Spleen (tissue), 11 donors: ENCODE results near the gene UCN3. TPM values are rescaled to one million over a fixed set of nuclear protein-coding genes. Genes with fewer than 3 reads are reported as not detected.

ENCODE experiments used
- DNase-seq: peaks from one replicate; pipeline ENCODE4 v3.0.0-alpha.2; 2020
- H3K27ac ChIP-seq, 8 donors: fragments of 200-600 bp; sonication (generic) in 7 of 8; 1 replicate in 4 of 8; 2 replicates in 4 of 8; pipeline versions ENCODE4 v1.5.0 to v1.8.0; 2016 to 2021; ENCODE audit warnings: inconsistent platforms in 4 of 8, mild to moderate bottlenecking in 4 of 8, moderate library complexity in 1 of 8
- H3K27me3 ChIP-seq, 7 donors: fragments of 200-600 bp; sonication (generic) in 6 of 7; replicated peaks in 1 of 7; 1 replicate in 4 of 7; 2 replicates in 3 of 7; pipeline versions ENCODE4 v1.5.0 to v1.8.0; 2016 to 2021; ENCODE audit warnings: inconsistent platforms in 3 of 7, mild to moderate bottlenecking in 1 of 7
- H3K36me3 ChIP-seq, 6 donors: fragments of 200-600 bp; sonication (generic) in 5 of 6; 1 replicate in 4 of 6; 2 replicates in 2 of 6; pipeline versions ENCODE4 v1.5.0 to v1.8.0; 2016 to 2021; ENCODE audit warnings: inconsistent platforms in 2 of 6
- H3K4me1 ChIP-seq, 6 donors: fragments of 200-600 bp; sonication (generic) in 5 of 6; 1 replicate in 3 of 6; 2 replicates in 3 of 6; pipeline versions ENCODE4 v1.5.0 to v1.8.0; 2016 to 2021; ENCODE audit warnings: inconsistent platforms in 3 of 6
- H3K4me3 ChIP-seq, 8 donors: fragments of 200-600 bp; sonication (generic) in 7 of 8; 1 replicate in 4 of 8; 2 replicates in 4 of 8; pipeline versions ENCODE4 v1.5.0 to v1.8.0; 2016 to 2021; ENCODE audit warnings: inconsistent platforms in 4 of 8, mild to moderate bottlenecking in 4 of 8, moderate library complexity in 2 of 8
- H3K9me3 ChIP-seq, 8 donors: fragments of 200-600 bp; sonication (generic) in 7 of 8; 1 replicate in 4 of 8; 2 replicates in 4 of 8; pipeline versions ENCODE4 v1.5.0 to v1.8.0; 2016 to 2021; ENCODE audit warnings: inconsistent platforms in 4 of 8
- POLR2A ChIP-seq, 3 donors: fragments of 450-650 bp; IDR thresholded peaks; one replicate each; pipeline ENCODE4 v1.5.1; 2017; ENCODE audit warnings: antibody characterized with exemption in 3 of 3, mild to moderate bottlenecking in 1 of 3
- POLR2AphosphoS5 ChIP-seq, 3 donors: sonication (generic); formaldehyde crosslinking; IDR thresholded peaks; one replicate each; pipeline ENCODE4 v1.5.1; 2017; ENCODE audit warnings: antibody characterized with exemption in 3 of 3
- WGBS, 5 donors: extraction: QIAGEN DNeasy Blood & Tissue Kit in 3 of 5; methylation state at CpG; one replicate each; pipeline versions ENCODE4 v1.1.5 to v1.1.7; 2013 to 2018; 5-methylcytosine and 5-hydroxymethylcytosine counted together
- intact Hi-C: fragments of 100-400 bp; cut with DNase I; formaldehyde crosslinking; loops from one replicate; pipeline ENCODE4 v1.15.0; 2023; ENCODE audit warnings: low total_unique reads
- polyA plus RNA-seq, 3 donors: library from polyadenylated mRNA; stranded (reverse); fragments of 200-250 nt; gene quantifications; one replicate each; pipeline ENCODE4 v1.2.1, GENCODE V29; 2013
- total RNA-seq, 7 donors: library from RNA; depleted of rRNA in 3 of 7; stranded (reverse); fragments of >200 nt in 3 of 7; fragmentation: NEBNext Ultra II Directional in 4 of 7; extraction: Animal tissue kit (Norgen Biotek cat#: 25700) in 4 of 7; gene quantifications; one replicate each; pipeline versions ENCODE4 v1.1.0 to v1.2.1, GENCODE V29; 2016 to 2021
- TF ChIP-seq, protein P1 (sequence below), 11 experiments: fragments of 200-600 bp in 7 of 11; fragments of 450-650 bp in 4 of 11; sonication (generic) in 4 of 11; IDR thresholded peaks in 8 of 11; conservative IDR thresholded peaks in 3 of 11; 1 replicate in 7 of 11; 2 replicates in 4 of 11; pipeline versions ENCODE4 v1.4.0 to v1.8.0; 2016 to 2021; ENCODE audit warnings: antibody characterized with exemption in 11 of 11, inconsistent platforms in 4 of 11, mild to moderate bottlenecking in 1 of 11
- donor health status: healthy with polysubstance abuse.
- donor health status: DM: no; HTN: no; CAD: no; lungs with moderate emphysema.
- donor health status: DM: no; HTN: no; CAD: no.
- donor health status: Bipolar disorder and iron deficiency.
- donor health status: healthy.
- donor health status: DM: no; HTN: no; CAD: no.
- donor health status: DM: yes; HTN: yes; CAD: no.

UCN3 gene
- total and polyA plus RNA-seq, 10 donors: not detected

DNA sequence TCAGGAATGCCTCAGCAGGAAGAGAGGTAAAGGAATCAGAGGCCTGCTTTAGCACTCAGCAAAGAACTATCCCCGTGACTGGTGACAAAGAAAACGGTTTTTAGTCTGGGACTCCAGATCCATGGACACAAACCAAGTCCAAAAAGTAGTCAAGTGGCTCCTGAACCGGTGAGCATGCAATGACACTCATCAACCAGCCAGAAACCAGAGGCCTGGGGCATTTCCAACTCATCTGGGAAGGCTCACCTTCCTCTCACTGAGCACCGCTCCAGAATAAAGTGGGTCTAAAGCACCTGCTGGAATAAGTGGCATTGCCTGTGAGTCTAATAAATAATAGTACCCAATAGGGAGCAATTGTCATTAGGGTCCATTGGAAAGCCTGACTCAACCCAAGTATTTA lies 17.9 kb upstream of the UCN3 start:
- TF ChIP-seq POLR2AphosphoS5 (IDR thresholded peaks at IDR 0.05) (no peak), POLR2A (IDR thresholded peaks at IDR 0.05) (no peak)
- TF ChIP-seq, protein P1, sequence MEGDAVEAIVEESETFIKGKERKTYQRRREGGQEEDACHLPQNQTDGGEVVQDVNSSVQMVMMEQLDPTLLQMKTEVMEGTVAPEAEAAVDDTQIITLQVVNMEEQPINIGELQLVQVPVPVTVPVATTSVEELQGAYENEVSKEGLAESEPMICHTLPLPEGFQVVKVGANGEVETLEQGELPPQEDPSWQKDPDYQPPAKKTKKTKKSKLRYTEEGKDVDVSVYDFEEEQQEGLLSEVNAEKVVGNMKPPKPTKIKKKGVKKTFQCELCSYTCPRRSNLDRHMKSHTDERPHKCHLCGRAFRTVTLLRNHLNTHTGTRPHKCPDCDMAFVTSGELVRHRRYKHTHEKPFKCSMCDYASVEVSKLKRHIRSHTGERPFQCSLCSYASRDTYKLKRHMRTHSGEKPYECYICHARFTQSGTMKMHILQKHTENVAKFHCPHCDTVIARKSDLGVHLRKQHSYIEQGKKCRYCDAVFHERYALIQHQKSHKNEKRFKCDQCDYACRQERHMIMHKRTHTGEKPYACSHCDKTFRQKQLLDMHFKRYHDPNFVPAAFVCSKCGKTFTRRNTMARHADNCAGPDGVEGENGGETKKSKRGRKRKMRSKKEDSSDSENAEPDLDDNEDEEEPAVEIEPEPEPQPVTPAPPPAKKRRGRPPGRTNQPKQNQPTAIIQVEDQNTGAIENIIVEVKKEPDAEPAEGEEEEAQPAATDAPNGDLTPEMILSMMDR (IDR thresholded peaks at IDR 0.05 in 8 of 11, conservative IDR thresholded peaks at IDR 0.05 in 3 of 11): no peak
- no peak for DNase-seq
- WGBS, 5 donors: 66 to 79% (median 74%) methylated on average over 4 of the region's 4 CpGs
- no peak overlapping the region for H3K27ac ChIP-seq
- intact Hi-C loops: no loop called here
- H3K4me3 ChIP-seq: no peak overlapping the region
- H3K36me3 ChIP-seq: no peaks in the 10 kb centered on the region
- H3K4me1 ChIP-seq: no peaks in the 10 kb centered on the region
- no peaks in the 10 kb centered on the region for H3K27me3 ChIP-seq
- H3K9me3 ChIP-seq: no peaks in the 10 kb centered on the region

DNA sequence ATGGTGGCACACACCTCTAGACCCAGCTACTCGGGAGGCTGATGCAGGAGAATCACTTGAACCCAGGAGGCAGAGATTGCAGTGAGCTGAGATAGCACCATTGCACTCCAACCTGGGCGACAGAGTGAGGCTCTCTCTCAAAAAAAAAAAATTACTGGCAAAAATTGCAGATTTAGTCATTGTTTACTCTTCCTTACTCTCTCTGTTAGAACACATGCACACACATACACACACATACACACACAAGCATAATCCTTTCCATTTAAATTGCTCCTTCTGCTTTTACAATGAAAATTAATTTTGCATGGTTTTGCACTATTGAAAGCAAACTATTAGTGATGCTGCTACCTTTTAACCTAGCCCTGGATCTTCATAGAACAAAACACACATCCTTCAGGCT lies 15.4 kb upstream of the UCN3 start:
- Histone ChIP-seq H3K4me1 (no peaks in the 10 kb centered on the region), H3K27me3 (no peaks in the 10 kb centered on the region), H3K9me3 (no peaks in the 10 kb centered on the region), H3K27ac (no peak overlapping the region), H3K4me3 (no peak overlapping the region), H3K36me3 (no peaks in the 10 kb centered on the region)
- DNase-seq: no peak
- TF ChIP-seq POLR2AphosphoS5 (IDR thresholded peaks at IDR 0.05) (no peak), POLR2A (IDR thresholded peaks at IDR 0.05) (no peak)
- TF ChIP-seq, protein P1 (IDR thresholded peaks at IDR 0.05 in 8 of 11, conservative IDR thresholded peaks at IDR 0.05 in 3 of 11): no peak
- 59 to 90% (median 76%) methylated on average over 2 of the region's 2 CpGs for WGBS, 5 donors
- intact Hi-C loops: no loop called here

DNA sequence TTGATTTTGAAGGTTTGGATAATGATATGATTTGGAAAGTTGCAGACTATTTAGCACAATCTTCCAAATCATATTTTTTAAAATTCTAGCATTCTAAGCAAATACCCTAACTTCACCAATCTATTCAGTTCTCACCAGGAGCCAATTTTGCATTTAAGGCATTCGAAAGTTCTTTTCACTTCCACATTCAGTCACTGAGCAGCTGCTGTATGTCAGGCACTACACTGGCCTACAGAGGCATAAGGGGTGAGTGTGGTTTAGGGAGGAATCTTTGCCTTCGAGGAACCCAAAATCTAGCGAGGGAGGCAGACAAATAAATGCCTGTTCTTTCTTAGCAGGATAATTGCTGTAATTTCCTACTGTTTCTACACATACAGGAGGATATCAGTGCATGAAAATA lies 10.7 kb upstream of the UCN3 start:
- no peak overlapping the region for H3K4me3 ChIP-seq
- H3K27me3 ChIP-seq: peaks cover 0 to 22% (median 0%) of the 10 kb centered on the region in 7 donors
- H3K4me1 ChIP-seq: no peaks in the 10 kb centered on the region
- no peaks in the 10 kb centered on the region for H3K36me3 ChIP-seq
- no peak for DNase-seq
- no peak overlapping the region for H3K27ac ChIP-seq
- intact Hi-C loops: no loop called here
- no peaks in the 10 kb centered on the region for H3K9me3 ChIP-seq
- TF ChIP-seq POLR2AphosphoS5 (IDR thresholded peaks at IDR 0.05) (no peak), POLR2A (IDR thresholded peaks at IDR 0.05) (no peak)
- TF ChIP-seq, protein P1 (IDR thresholded peaks at IDR 0.05 in 8 of 11, conservative IDR thresholded peaks at IDR 0.05 in 3 of 11): no peak
- 36 to 65% (median 54%) methylated on average over 3 of the region's 3 CpGs for WGBS, 5 donors

DNA sequence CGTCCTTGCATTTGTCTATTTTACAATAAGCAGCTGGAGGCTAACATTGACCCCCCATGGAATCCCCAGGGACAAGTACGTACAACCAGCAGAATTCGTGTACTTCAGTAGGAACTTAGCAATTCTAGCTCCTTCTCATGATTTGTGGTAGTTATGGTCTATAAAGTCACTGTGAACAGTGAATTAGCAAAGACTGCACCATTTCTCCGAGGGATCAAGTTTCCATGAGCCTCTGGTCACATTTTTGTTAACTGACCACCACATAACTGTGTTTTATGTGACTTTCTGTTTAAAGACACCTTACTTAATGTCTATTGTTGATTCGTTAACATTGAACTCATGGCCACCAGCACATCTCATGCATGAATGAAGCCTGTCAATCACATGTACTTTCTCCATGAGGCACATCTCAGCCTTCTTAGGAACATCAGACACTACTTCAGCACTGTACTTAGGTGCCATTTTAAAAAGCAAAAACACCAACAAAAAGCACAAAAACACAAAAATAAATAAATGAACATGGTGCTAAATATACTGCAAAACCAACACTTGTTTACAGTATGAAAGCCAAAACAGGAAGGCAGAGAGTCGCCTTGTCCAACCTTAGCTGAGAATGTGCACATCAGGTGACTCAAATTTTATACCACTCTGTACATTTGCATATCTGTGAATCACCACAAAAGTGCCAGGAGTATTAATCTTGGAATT lies 9.0 kb upstream of the UCN3 start:
- peaks cover 0 to 22% (median 3%) of the 10 kb centered on the region in 7 donors for H3K27me3 ChIP-seq
- no peak overlapping the region for H3K4me3 ChIP-seq
- H3K36me3 ChIP-seq: no peaks in the 10 kb centered on the region
- WGBS, 5 donors: 78 to 87% (median 82%) methylated on average over 6 of the region's 6 CpGs
- H3K9me3 ChIP-seq: no peaks in the 10 kb centered on the region
- no peak for TF ChIP-seq POLR2AphosphoS5 (IDR thresholded peaks at IDR 0.05)
- TF ChIP-seq POLR2A (IDR thresholded peaks at IDR 0.05): no peak
- TF ChIP-seq, protein P1 (IDR thresholded peaks at IDR 0.05 in 8 of 11, conservative IDR thresholded peaks at IDR 0.05 in 3 of 11): no peak
- no peaks in the 10 kb centered on the region for H3K4me1 ChIP-seq
- no peak for DNase-seq
- H3K27ac ChIP-seq: no peak overlapping the region
- intact Hi-C loops: no loop called here
